Measurements from ENCODE around the gene SCAP.

DNA sequence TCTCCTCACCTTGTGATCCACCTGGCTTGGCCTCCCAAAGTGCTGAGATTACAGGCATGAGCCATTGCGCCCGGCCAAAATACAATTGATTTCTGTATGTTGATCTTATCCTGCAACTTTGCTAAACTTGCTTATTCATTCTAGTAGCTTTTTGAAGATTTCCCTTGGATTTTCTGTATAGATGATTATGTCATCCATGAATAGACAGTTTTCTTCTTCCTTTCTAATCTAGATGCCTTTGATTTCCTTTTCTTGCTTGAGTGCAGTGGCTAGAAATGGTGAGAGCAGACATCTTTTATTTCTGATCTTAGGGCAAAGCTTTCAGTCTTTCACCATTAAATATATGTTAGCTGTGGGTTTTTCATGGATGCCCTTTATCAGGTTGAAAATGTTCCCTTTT, 42.2 kb upstream of the SCAP start:
- TF ChIP-seq CTCF (IDR thresholded peaks at IDR 0.05) (no peak), EP300 (IDR thresholded peaks at IDR 0.05) (no peak)

All from ovary (tissue), 3 donors.